GM18511 (cell line): ENCODE measurements around the gene SLAMF6.
"Not testable (repeated sequence)": the region's sequence is repeated elsewhere in the genome, so short reads cannot be mapped to it uniquely, and the experiment has no call there.

Source experiments
- ATAC-seq: cut with Tn5 transposase; IDR thresholded peaks from one replicate; pipeline ENCODE4 v1.9.1; 2021; ENCODE audit warnings: mild to moderate bottlenecking, moderate library complexity; ENCODE audit not compliant: unreplicated experiment

The SLAMF6 gene

GRCh38 chr1:160522622-160523345 is at the start of gene SLAMF6:
SLAMF6 (minus strand) TSS chr1:160523255; CDS start chr1:160523192, 63 bp downstream.
- peak; percentile 65 for ATAC-seq

GRCh38 chr1:160570840-160571239 is 47.8 kb upstream of the SLAMF6 start:
- ATAC-seq = no peak

GRCh38 chr1:160569806-160570205 is 46.8 kb upstream of the SLAMF6 start:
- no peak for ATAC-seq

- peak; percentile 78 for ATAC-seq
These were observed 45.0 kb upstream of the SLAMF6 start for GRCh38 chr1:160567858-160568682.

GRCh38 chr1:160567341-160567740 is 44.3 kb upstream of the SLAMF6 start:
- ATAC-seq = no peak

- no peak for ATAC-seq
These were observed 42.5 kb upstream of the SLAMF6 start for GRCh38 chr1:160565564-160565963.

- ATAC-seq = not testable (repeated sequence)
These were observed 40.2 kb upstream of the SLAMF6 start for GRCh38 chr1:160563230-160563629.

- ATAC-seq = not testable (repeated sequence)
These were observed 39.7 kb upstream of the SLAMF6 start for GRCh38 chr1:160562745-160563144.

GRCh38 chr1:160560806-160561205 is 37.8 kb upstream of the SLAMF6 start:
- ATAC-seq = no peak

- no peak for ATAC-seq
These were observed 37.1 kb upstream of the SLAMF6 start for GRCh38 chr1:160560045-160560705.

GRCh38 chr1:160559437-160559836 is 36.4 kb upstream of the SLAMF6 start:
- not testable (repeated sequence) for ATAC-seq

GRCh38 chr1:160558660-160559380 is 35.8 kb upstream of the SLAMF6 start:
- no peak for ATAC-seq

GRCh38 chr1:160553778-160554177 is 30.7 kb upstream of the SLAMF6 start:
- ATAC-seq = no peak

GRCh38 chr1:160552425-160552824 is 29.4 kb upstream of the SLAMF6 start:
- no peak for ATAC-seq

- ATAC-seq = no peak
These were observed 27.5 kb upstream of the SLAMF6 start for GRCh38 chr1:160550572-160551034.

- peak; percentile 16 for ATAC-seq
These were observed 26.6 kb upstream of the SLAMF6 start for GRCh38 chr1:160549665-160550006.

- ATAC-seq = peak; percentile 66
These were observed 26.1 kb upstream of the SLAMF6 start for GRCh38 chr1:160548960-160549664.

GRCh38 chr1:160548183-160548582 is 25.1 kb upstream of the SLAMF6 start:
- no peak for ATAC-seq

GRCh38 chr1:160547422-160547821 is 24.4 kb upstream of the SLAMF6 start:
- no peak for ATAC-seq

- ATAC-seq = no peak
These were observed 23.9 kb upstream of the SLAMF6 start for GRCh38 chr1:160546942-160547341.
